ENCODE data around the gene HOOK2. TPM values are rescaled to one million over a fixed set of nuclear protein-coding genes. Genes with fewer than 3 reads are reported as not detected.

Gene HOOK2
- total and polyA plus RNA-seq, 2 of the 13 experiments (the other 11 are each of a cell fraction or from before 2014, with no cell fraction given): 9.2 to 12.9 TPM

- TF ChIP-seq ZNF337 (CRISPR knock-in tag; IDR thresholded peaks at IDR 0.05; ENCODE audit: borderline replicate concordance, low read depth) (no peak), CHD4 (IDR thresholded peaks at IDR 0.05; ENCODE audit: borderline replicate concordance, low read length) (no peak), ZNF317 (CRISPR knock-in tag; IDR thresholded peaks at IDR 0.05) (no peak), PAWR (CRISPR knock-in tag; IDR thresholded peaks at IDR 0.05; ENCODE audit: borderline replicate concordance) (no peak), ZNF335 (CRISPR knock-in tag; IDR thresholded peaks at IDR 0.05) (no peak), ZNF609 (CRISPR knock-in tag; IDR thresholded peaks at IDR 0.05; ENCODE audit: borderline replicate concordance) (no peak), ZNF143 (CRISPR knock-in tag; IDR thresholded peaks at IDR 0.05) (no peak), ZSCAN25 (CRISPR knock-in tag; IDR thresholded peaks at IDR 0.05) (no peak), IRF2 (CRISPR knock-in tag; IDR thresholded peaks at IDR 0.05) (no peak), RERE (CRISPR knock-in tag; IDR thresholded peaks at IDR 0.05; ENCODE audit: low read depth) (no peak), ZFP37 (CRISPR knock-in tag; IDR thresholded peaks at IDR 0.05; ENCODE audit: borderline replicate concordance) (no peak), ZNF343 (CRISPR knock-in tag; IDR thresholded peaks at IDR 0.05) (no peak)
Measured at GRCh38 chr19:12759686-12760085, 15.7 kb downstream of the HOOK2 start (continued).

Data from HepG2 (cell line).